ENCODE data around the gene PLA2G6. TPM values are rescaled to one million over a fixed set of nuclear protein-coding genes. Genes with fewer than 3 reads are reported as not detected.

The PLA2G6 gene
- total RNA-seq = 3.2 and 8.3 TPM in 2 replicates

GRCh38 chr22:38181453-38182200 is at the start of gene PLA2G6:
TSS of gene PLA2G6 (minus strand) at chr22:38181830. CDS start at chr22:38169426, 12,404 bp downstream.

GRCh38 chr22:38201711-38202436 is 20.2 kb upstream of the PLA2G6 start, which contains the start of gene MAFF:
TSS of gene MAFF (plus strand) at chr22:38201994. CDS start at chr22:38213854, 11,860 bp downstream.

GRCh38 chr22:38110008-38110862 is 71.4 kb downstream of the PLA2G6 start, which contains the start of gene BAIAP2L2:
TSS of gene BAIAP2L2 (minus strand) at chr22:38110684. CDS start at chr22:38110525, 159 bp downstream.

DNA sequence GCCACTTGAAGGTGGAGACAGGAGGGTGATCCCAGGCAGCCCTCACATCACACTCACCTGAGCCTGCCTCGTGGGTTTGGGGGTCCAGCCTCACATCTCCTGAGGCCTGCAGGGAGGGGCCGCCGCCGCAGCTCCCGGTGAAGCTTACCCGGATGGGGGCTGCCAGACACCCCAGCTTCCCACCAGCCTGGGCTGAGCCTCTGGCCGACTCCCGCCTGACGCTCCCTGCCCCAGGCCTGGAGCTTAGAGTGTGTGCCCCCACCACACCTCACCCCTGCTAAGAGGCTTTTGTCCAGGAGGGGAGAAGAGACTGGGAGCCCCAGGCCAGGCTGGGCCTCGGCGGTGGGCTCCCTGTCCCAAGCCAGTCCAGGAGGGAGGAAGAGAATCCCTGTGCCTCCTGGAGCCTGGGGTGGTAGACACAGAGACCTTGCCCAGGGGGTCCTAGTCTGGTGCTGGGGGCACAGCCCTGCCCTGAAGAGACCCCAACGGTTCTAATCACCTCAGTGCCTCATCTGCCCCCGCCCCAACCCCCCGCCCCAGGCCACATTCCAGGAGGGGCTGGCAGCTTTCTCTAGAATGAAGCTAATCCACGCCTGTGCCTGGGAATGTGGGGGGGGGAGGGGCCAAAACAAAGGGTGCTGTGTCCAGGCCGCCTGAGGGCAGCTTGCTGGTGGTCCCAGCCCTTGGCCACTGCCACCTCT is 97.5 kb downstream of the PLA2G6 start, which contains the start of gene SLC16A8:
Gene SLC16A8 (minus strand): TSS at position 254 of the 701 bp plus-strand sequence. CDS start 1,311 bp downstream, outside the sequence.

Other genes starting within 250 kb of the PLA2G6 start
- 0.16 TPM in 1 of 2 replicates, not detected in the other for gene C22orf23, start 228.2 kb downstream of the PLA2G6 start, total RNA-seq
- 45.0 and 75.7 TPM in 2 replicates for gene POLR2F, start 228.1 kb downstream of the PLA2G6 start, total RNA-seq
- gene SOX10, start 197.3 kb downstream of the PLA2G6 start, total RNA-seq = not detected in 2 replicates
- gene PICK1, start 124.4 kb downstream of the PLA2G6 start, total RNA-seq = 8.3 and 23.7 TPM in 2 replicates
- 0.16 TPM in 1 of 2 replicates, not detected in the other for gene SLC16A8, start 97.6 kb downstream of the PLA2G6 start, total RNA-seq
- 0.16 and 0.19 TPM in 2 replicates for gene BAIAP2L2, start 71.1 kb downstream of the PLA2G6 start, total RNA-seq
- gene MAFF, start 20.2 kb upstream of the PLA2G6 start, total RNA-seq = 51.8 and 127 TPM in 2 replicates
- gene TMEM184B, start 91.2 kb upstream of the PLA2G6 start, total RNA-seq = 16.7 and 43.5 TPM in 2 replicates
- gene CSNK1E, start 135.6 kb upstream of the PLA2G6 start, total RNA-seq = 95.7 and 147 TPM in 2 replicates